GM18499 (cell line): ENCODE data around the gene PDZK1IP1.
A peak's percentile ranks its signal among the peaks of the same experiment; 100 is the strongest.
"Not testable (repeated sequence)": the region's sequence is repeated elsewhere in the genome, so short reads cannot be mapped to it uniquely, and the experiment has no call there.

Experiments
- ATAC-seq: cut with Tn5 transposase; IDR thresholded peaks from one replicate; pipeline ENCODE4 v1.9.1; 2021; ENCODE audit warnings: moderate number of reproducible peaks; ENCODE audit not compliant: insufficient read depth, unreplicated experiment

Gene PDZK1IP1

DNA sequence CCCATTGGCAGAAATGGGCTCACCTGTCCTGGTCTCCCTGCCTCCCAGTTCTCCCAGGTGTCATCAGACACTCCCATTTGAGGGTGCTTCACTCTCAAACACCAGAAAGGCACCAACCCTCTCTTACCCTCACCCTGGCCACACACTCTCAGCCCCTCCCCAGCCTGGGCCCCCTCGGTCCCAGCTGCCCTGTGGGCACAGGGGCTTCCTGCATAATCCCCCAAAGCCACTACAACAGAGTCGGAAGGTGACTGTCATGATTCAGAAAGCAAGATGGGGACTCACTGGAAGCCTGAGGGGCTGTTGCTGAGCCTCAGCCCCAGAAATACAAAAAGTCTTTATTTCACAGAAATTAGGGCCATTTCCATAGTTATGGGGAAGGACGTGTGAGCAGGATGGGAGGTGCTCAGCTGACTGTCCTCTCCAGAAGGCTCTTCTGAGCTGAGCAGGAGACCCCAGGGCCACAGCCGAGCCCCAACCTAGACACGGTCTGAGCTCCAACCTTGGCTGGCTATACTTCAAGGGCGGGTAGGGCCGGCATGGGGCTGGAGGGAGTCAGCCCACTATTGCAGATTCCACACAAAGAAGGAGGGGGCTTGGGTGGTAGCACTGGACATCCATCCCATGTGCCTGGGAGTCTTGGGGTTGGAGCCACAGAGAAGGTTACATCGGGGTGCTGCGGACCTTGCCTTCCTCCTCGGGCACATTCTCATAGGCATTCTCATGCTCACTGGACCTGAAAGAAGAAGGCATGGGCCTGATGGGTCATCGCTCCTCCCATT lies 6.3 kb downstream of the PDZK1IP1 start:
- ATAC-seq = no peak

DNA sequence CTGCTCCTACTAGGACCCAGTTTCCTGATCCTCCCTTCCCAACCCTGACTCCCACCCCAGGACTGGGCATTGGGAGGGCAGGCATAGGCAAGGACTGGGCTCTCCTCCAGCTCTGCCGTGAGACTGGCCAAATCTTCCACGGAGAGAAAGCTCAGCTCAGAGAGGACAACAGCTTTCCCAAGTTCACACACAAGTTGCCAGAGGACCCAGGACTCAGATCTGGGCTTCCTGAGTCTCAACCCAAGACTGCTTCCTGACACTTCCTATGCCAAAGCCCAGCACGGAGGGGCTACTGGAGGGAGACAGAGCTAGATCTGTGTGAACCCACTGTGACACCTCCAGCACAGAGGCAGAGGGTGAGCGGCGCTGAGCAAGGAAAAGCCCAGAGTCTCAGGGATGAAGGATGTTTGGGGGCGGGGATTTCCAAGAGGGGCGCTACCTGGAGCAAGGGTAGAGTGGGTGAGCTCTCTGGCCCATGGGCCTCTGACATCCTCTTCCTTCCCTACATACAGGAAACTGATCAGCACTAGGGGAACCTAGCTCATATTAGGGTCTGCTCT lies 7.1 kb downstream of the PDZK1IP1 start:
- no peak for ATAC-seq

DNA sequence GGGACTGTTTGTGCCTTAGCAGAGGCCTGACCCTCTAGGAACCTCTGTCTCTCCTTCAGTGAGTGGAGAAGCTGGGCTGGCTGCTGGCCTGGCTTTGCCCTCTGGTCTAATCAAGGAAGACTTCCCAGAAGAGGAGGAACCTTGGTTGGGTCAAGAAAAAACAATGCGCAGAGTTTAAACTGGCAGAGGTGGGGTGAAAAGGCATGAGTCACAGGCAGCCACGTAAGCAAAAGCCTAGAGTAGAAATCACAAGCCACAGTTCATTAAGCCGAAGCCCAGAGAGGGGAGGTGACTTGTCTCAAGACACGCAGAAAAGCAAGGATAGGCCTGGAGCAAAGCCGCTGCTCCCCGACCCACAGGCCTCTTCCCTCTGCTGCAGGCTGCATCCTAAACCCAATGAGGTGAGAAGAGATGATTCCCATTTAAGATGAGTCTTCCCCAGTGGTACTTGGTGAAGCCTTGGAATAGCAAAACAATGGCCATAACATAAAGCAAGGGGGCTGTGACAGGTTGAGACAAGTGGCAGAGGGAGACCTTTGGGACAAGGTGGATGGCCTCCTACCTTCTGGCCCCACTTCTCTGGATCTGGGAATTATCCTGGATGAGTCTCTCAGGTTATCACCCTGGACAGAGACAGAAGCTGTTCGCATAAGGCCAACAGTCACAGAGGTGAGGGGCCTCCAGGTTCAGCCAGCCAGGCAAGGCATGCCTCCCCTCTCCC lies 7.7 kb downstream of the PDZK1IP1 start:
- no peak for ATAC-seq

- ATAC-seq = no peak
These were observed 8.5 kb downstream of the PDZK1IP1 start for GRCh38 chr1:47181095-47181954.

GRCh38 chr1:47180603-47181094 lies 9.2 kb downstream of the PDZK1IP1 start:
- no peak for ATAC-seq

GRCh38 chr1:47179988-47180563 lies 9.8 kb downstream of the PDZK1IP1 start:
- ATAC-seq = no peak

DNA sequence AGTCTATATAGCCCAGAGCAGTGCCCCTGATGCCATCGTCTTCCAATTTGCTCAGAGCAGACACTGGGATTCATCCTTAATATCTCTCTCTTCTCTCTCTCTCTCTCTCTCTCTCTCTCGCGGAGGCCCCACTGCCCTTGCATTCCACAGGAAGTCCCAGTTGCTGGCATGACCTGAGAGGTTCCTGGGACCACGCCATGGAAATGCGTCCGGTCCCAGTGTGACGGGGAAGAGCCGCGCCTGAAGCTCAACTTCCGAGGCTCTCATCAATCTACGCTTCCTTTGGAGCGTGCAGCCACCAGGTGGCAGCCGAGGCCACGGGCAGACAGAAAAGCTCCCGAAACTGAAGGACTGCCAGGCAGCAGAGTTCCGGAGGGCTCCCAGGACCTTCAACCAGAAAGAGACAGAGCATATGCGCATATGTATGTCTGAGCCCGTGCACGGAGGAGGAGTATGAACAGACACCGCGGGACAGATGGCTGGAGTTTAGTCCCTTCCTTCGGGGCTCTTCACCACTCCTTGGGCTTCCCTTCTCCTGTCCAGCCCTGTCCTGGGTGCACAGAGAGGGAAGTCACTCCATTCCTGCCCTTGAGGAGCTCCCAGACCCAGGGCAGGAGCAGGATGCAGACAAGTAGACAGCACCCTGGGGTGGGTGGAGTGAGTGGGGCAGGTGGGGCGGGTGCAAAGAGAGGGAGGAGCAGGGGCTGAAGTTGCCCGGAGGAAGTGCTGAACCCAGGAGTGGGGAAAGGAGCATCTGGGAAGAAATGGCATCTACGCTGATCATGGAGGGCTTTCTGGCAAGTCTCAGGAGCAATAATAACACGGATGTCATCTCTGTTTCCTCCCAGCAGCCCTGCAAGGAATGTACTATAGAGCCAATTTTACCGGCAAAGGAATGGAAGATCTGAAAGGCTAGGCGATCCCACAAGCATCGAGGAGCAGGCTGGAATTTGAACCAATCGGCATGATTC lies 10.5 kb downstream of the PDZK1IP1 start:
- peak; percentile 76 for ATAC-seq

- ATAC-seq = no peak
These were observed 11.2 kb downstream of the PDZK1IP1 start for GRCh38 chr1:47178654-47179016.

DNA sequence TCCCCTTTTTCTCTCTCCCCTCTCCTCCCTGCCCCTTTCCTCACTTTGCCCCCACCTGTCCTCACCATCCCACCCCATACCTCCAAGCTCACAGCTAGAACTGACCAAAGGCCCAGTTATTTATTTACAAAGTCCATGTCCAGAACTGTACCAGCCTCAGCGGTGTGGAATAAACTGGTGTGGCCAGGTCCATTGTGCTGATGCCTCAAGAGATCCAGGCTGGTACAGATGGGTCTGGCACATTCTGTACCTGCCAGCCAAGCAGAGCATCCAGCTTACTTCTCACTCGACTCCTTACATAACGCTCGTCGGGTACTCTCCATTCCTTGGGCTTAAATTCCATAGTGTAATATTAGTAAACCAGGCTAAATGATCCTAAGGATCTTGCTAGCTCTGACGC lies 11.8 kb downstream of the PDZK1IP1 start:
- no peak for ATAC-seq

- ATAC-seq = no peak
These were observed 14.5 kb downstream of the PDZK1IP1 start for GRCh38 chr1:47175227-47175934.

GRCh38 chr1:47174656-47175020 lies 15.2 kb downstream of the PDZK1IP1 start:
- no peak for ATAC-seq

GRCh38 chr1:47172782-47173181 lies 17.1 kb downstream of the PDZK1IP1 start:
- no peak for ATAC-seq

DNA sequence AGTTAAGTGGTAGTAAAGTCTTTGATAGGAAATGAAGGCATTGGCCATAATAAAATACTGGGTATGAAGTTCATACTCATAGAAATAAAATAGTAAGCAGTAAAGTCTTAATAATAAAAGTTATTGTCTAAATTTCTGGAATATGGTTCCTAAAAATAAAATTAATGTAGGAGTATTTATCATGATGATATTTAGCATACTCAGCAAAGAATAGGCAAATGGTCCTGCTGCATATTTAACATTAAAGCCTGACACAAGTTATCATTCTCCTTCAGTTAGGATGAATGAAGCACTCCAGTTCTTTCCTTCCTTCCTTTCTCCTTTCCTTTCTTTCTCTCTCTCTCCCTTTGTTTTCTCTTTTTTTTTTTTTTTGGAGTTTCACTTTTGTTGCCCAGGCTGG lies 25.3 kb downstream of the PDZK1IP1 start:
- ATAC-seq = no peak

GRCh38 chr1:47161298-47162040 lies 28.4 kb downstream of the PDZK1IP1 start:
- ATAC-seq = no peak

GRCh38 chr1:47160716-47161115 lies 29.1 kb downstream of the PDZK1IP1 start:
- no peak for ATAC-seq

DNA sequence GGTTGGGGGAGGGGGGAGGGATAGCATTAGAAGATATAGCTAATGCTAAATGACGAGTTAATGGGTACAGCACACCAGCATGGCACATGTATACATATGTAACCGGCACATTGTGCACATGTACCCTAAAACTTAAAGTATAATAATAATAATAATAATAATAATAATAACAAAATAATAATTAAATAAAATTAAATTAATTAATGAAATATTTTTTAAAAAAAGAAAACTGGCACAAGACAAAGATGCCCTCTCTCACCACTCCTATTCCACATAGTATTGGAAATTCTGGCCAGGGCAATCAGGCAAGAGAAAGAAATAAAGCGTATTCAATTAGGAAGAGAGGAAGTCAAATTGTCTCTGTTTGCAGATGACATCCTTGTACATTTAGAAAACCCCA lies 31.9 kb downstream of the PDZK1IP1 start:
- ATAC-seq = not testable (repeated sequence)

GRCh38 chr1:47156457-47156856 lies 33.4 kb downstream of the PDZK1IP1 start:
- not testable (repeated sequence) for ATAC-seq

DNA sequence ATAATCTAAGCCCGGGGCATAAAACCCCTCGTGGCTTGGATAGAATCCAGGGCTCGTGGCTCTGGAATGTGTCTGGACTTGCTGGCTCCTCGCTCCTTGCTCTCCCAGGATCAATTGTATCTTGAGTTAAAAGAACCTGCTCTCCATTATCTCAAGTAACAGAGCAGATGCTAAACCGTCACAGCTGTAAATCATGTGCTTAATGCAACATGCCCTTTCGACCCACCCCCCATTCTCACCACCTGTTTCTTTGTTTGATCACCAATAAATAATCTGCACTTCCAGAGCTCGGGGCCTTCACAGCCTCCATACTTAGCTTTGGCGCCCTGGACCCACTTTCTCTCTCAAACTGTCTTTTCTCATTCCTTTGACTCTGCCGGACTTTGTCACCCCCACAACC lies 40.7 kb downstream of the PDZK1IP1 start:
- not testable (repeated sequence) for ATAC-seq
